DMS53 treated with DMSO at 0.1 percent for 48 hours (cell line): ENCODE measurements around the gene NOBOX.
"Not testable (repeated sequence)": the region's sequence is repeated elsewhere in the genome, so short reads cannot be mapped to it uniquely, and the experiment has no call there.

ENCODE experiments used
- DNase-seq: peaks from one replicate; lab custom pipeline; 2025; ENCODE audit not compliant: unreplicated experiment; lab: John Stamatoyannopoulos, UW

The NOBOX gene

GRCh38 chr7:144391823-144392255, 11.7 kb downstream of the NOBOX start:
- DNase-seq: peak; percentile 45

DNA sequence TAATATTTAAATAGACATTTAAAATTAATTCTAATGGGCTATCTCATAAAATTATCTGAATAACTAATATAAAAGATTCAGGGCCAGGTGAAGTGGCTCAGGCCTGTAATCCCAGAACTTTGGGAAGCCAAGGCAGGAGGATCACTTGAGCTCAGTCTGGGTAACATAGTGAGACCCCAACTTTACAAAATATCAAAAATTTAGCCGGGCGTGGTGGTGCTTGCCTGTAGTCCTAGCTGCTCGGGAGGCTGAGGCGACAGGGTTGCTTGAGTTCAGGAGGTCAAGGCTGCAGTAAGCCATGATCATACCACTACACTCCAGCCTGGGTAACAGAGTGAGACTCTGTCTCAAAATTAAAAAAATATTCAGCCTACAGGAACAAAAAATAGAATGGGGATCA, 12.5 kb downstream of the NOBOX start:
- DNase-seq: no peak

- no peak for DNase-seq
These were observed 13.0 kb downstream of the NOBOX start for GRCh38 chr7:144390481-144390880.

- no peak for DNase-seq
These were observed 14.5 kb downstream of the NOBOX start for GRCh38 chr7:144388950-144389349.

DNA sequence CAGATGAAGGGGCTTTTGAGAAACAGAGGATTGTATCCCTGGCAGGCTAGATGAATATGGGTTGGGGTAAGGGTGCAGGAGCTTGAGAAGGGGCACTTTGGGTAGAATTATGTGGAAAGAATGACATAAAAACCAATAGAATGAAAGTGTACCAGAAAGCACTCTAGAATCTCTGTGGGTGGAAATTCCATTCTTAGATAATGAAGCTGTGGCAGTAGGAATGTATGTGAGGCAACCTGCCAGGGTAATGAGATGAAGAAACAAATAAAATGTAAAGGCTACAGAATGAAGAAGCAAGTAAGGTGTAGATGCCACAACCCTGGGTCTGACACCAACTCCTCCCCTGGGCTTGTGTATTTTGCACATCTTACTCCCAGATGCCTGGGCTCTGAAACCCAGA, 16.8 kb downstream of the NOBOX start:
- DNase-seq: no peak

DNA sequence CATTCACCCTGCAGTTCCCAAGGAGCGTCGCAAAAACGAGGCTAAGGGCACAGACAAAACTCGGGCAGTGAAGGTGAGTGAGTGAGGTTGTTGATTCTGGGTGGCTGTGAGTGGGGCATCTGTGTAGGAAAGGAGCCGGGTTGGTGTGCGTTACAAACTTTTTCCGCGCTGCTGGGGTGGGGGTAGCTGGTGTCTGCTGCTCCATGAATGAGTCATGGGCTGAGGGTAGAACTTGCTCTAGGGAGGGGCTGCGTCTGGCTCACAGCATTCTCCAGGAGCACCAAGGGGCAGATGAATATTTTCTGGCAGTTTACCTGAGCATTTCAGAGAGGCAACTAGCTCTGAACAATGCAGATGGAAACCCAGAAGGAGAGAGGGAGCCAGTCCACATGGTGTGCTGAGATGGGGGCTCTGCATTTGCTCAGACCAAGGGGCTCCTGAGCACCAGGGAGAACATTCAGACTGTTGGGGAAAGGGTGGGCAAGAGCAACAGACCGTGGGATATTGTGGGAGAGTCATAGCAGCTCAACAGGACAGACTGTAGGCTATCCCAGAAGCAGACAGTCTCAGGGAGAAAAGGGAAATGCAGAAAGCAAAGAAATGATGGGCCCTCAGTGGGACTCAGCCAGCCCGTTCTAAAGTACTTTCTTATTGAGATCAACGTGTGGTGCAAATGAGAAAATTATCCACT, 18.8 kb downstream of the NOBOX start:
- DNase-seq: no peak

GRCh38 chr7:144384071-144384470, 19.4 kb downstream of the NOBOX start:
- no peak for DNase-seq

- no peak for DNase-seq
These were observed 23.6 kb downstream of the NOBOX start for GRCh38 chr7:144379776-144380384.

GRCh38 chr7:144378651-144379050, 24.8 kb downstream of the NOBOX start:
- DNase-seq: no peak

DNA sequence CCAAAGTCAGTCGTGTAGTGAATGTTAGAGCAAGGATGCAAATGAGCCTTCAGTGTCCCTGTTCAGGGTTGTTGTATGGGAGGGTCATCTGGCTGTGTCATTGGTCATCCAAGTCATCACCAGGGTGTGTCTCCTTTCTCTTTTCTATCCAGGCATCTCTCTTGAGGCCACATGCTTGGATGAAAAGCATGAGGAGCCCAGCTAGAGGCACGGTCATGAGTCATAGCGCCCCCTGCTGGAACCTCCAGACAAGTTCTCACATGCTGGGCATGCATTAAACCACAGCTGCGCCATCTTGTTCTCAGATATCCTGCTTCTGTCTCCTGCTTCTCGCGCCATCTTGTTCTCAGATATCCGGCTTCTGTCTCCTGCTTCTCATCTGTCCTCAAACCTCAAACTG, 34.3 kb downstream of the NOBOX start:
- not testable (repeated sequence) for DNase-seq

DNA sequence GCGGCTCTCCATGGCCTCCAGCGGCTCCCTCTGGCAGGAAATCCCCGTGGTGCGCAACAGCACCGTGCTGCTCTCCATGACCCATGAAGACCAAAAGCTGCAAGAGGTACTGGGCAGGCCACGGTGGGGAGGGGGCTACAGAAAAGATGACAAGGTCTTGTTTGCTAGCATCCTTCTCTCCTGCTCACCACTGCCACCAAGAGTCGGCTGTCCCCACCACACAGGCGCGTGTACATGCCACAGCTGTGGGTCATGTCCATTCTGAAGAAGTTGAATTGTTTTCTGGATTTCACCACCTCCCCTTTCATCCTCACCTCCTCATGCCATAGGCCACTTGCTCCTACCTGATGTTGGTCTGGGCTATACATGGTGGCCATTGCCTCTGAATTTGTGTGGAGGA, 36.2 kb downstream of the NOBOX start:
- DNase-seq: not testable (repeated sequence)

DNA sequence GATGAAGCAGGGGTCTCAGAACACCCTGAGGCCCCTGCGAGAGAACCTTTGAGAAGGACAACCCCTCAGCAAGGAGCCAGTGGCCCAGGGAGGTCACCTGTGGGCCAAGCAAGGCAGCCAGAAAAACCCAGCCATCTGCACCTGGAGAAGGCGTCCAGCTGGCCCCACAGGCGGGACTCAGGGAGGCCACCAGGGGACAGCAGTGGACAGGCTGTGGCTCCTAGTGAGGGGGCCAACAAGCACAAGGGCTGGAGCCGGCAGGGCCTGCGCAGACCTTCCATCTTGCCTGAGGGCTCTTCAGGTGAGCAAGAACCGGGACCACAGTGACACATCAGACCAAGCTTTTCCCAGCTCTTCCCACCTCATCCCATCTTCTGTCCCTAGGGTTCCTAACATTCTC, 38.0 kb downstream of the NOBOX start:
- DNase-seq: not testable (repeated sequence)

GRCh38 chr7:144362061-144362460, 41.4 kb downstream of the NOBOX start:
- not testable (repeated sequence) for DNase-seq

- DNase-seq: not testable (repeated sequence)
These were observed 46.6 kb downstream of the NOBOX start for GRCh38 chr7:144356860-144357259.

DNA sequence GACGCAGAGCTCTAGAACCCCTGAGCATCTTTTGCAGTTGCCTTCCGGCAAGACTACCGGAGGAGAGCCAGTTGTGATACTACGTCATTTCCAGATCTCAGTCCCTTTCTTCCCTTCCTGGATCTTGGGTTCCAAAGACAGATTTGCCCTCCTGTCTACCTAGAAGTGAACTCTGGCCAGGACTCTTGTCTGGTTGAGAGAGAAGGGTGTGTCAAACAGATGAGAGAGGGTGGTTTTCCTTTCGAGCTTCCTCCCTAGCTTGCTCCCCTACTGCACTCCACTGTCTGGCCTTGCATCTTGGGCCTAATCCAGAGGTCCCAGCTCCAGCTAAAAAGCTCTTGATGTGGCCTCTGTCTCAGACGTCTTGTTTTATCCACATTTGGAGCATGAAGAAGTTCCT, 47.3 kb downstream of the NOBOX start:
- not testable (repeated sequence) for DNase-seq

DNA sequence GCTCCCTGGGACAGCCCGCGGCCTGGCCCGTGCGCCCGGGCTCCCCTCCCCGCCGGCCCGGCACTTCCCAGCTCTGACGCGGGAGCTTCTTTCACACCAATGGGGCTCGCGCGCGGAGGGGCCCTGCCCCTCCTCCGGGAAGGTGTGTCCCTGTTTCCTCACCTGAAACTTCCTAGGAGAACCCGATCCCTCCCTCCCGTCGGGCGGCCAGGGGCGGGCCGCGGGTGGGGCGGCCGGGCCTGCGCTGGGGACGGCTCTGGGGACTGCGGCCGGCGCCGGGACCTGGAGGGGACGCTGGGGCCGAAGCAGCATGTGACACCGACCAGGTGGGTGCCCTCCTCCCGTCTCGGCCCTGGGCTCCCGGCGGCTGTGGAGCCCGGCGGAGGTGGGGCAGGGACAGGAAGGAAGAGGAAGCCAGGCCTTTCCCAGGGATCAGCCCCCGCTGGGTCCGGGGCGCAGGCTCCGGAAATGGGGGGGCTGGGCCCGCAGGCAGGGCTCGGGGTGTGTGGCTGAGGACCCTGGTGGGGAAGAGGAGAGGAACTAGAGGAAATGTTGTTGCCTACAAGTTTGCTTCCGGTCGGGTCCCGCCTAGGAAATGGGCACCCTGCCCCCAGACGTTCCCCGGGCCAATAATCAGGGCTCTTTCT, 48.2 kb downstream of the NOBOX start, which contains the start of gene ARHGEF5:
ARHGEF5 (plus strand) TSS at position 227 of the 647 bp plus-strand sequence. CDS start 7,268 bp downstream, outside the sequence.
- not testable (repeated sequence) for DNase-seq

DNA sequence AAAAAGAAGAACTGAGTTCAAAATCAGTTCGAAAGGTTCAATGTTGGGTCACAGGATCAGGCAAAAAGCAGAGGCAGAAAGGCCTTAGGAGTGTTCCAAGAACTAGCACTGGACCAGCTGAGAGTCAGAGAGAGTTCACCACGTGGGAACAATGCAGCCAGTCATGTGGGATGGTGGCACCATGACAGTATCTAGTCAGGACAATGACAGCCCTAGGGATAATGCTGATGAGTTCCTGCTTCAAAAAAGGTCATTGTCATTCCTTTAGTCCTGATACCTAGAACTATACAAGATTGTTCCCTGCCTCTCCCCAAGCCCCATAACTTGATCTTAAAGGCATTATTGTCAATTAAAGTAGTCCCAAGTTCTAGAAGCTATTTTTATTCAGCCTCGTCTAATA, 51.8 kb downstream of the NOBOX start:
- not testable (repeated sequence) for DNase-seq

GRCh38 chr7:144348625-144349024, 54.9 kb downstream of the NOBOX start:
- not testable (repeated sequence) for DNase-seq
